ELF-1 (cell line): ENCODE measurements around the gene EP300.
"Not testable (repeated sequence)": the region's sequence is repeated elsewhere in the genome, so short reads cannot be mapped to it uniquely, and the experiment has no call there.

Experiments used
- DNase-seq: peaks from one replicate; pipeline ENCODE4 v3.0.0-alpha.2; 2016; ENCODE audit warnings: low read depth, low spot score

The EP300 gene

GRCh38 chr22:41092023-41092817, at the start of gene EP300:
TSS of gene EP300 (plus strand) at chr22:41092592. CDS start at chr22:41093005, 413 bp downstream.
- DNase-seq, result peak; percentile 65

- no peak for DNase-seq
Measured at GRCh38 chr22:41043722-41044121, 48.7 kb upstream of the EP300 start.

GRCh38 chr22:41045575-41045974, 46.8 kb upstream of the EP300 start:
- DNase-seq, result not testable (repeated sequence)

GRCh38 chr22:41047801-41048211, 44.6 kb upstream of the EP300 start:
- no peak for DNase-seq

- DNase-seq, result peak; percentile 18
Measured at GRCh38 chr22:41048345-41048744, 44.0 kb upstream of the EP300 start.

GRCh38 chr22:41048791-41049717, 43.3 kb upstream of the EP300 start:
- DNase-seq, result peak; percentile 96

- DNase-seq, result not testable (repeated sequence)
Measured at GRCh38 chr22:41049795-41050194, 42.6 kb upstream of the EP300 start.

GRCh38 chr22:41050883-41051282, 41.5 kb upstream of the EP300 start:
- no peak for DNase-seq

GRCh38 chr22:41052661-41053490, 39.5 kb upstream of the EP300 start:
- DNase-seq, result no peak

- DNase-seq, result no peak
Measured at GRCh38 chr22:41057076-41057475, 35.3 kb upstream of the EP300 start.

GRCh38 chr22:41062146-41062545, 30.2 kb upstream of the EP300 start:
- no peak for DNase-seq

- DNase-seq, result not testable (repeated sequence)
Measured at GRCh38 chr22:41064326-41064725, 28.1 kb upstream of the EP300 start.

- not testable (repeated sequence) for DNase-seq
Measured at GRCh38 chr22:41066341-41066740, 26.1 kb upstream of the EP300 start.

GRCh38 chr22:41067968-41068367, 24.4 kb upstream of the EP300 start:
- DNase-seq, result not testable (repeated sequence)

- DNase-seq, result no peak
Measured at GRCh38 chr22:41070665-41071331, 21.6 kb upstream of the EP300 start.

- no peak for DNase-seq
Measured at GRCh38 chr22:41074061-41074460, 18.3 kb upstream of the EP300 start.

GRCh38 chr22:41074466-41074865, 17.9 kb upstream of the EP300 start:
- no peak for DNase-seq

GRCh38 chr22:41074941-41075710, 17.3 kb upstream of the EP300 start:
- no peak for DNase-seq

- no peak for DNase-seq
Measured at GRCh38 chr22:41075946-41076345, 16.4 kb upstream of the EP300 start.

- no peak for DNase-seq
Measured at GRCh38 chr22:41076857-41077256, 15.5 kb upstream of the EP300 start.
